Nephron (organoid): ENCODE data around the gene CFAP61.

Experiments used
- H3K27ac Mint-ChIP-seq, 3 experiments: 2 replicates each; pipeline ENCODE4 v1.8.0; 2020; ENCODE audit warnings: mixed read lengths in 3 of 3, mild to moderate bottlenecking in 2 of 3, moderate library complexity in 1 of 3
- H3K27me3 Mint-ChIP-seq: 2 replicates; pipeline ENCODE4 v1.8.0; 2021; ENCODE audit warnings: low read depth, mild to moderate bottlenecking, moderate library complexity, mixed read lengths
- H3K36me3 Mint-ChIP-seq: 2 replicates; pipeline ENCODE4 v1.8.0; 2020; ENCODE audit warnings: low read depth, mixed read lengths
- H3K4me1 Mint-ChIP-seq: 2 replicates; pipeline ENCODE4 v1.8.0; 2020; ENCODE audit warnings: mixed read lengths
- H3K4me3 Mint-ChIP-seq, 3 experiments: 2 replicates each; pipeline ENCODE4 v1.8.0; 2020; ENCODE audit warnings: mild to moderate bottlenecking in 3 of 3, mixed read lengths in 3 of 3, moderate library complexity in 2 of 3
- H3K9me3 Mint-ChIP-seq: 2 replicates; pipeline ENCODE4 v1.8.0; 2020; ENCODE audit warnings: mixed read lengths
- TF ChIP-seq, protein P1 (sequence below), 3 experiments: fragments of 200-600 bp; sonication (generic); IDR thresholded peaks; one replicate each; pipeline ENCODE4 v1.5.0; 2021; ENCODE audit warnings: antibody characterized with exemption in 3 of 3; ENCODE audit not compliant: unreplicated experiment in 3 of 3

CFAP61 gene

DNA sequence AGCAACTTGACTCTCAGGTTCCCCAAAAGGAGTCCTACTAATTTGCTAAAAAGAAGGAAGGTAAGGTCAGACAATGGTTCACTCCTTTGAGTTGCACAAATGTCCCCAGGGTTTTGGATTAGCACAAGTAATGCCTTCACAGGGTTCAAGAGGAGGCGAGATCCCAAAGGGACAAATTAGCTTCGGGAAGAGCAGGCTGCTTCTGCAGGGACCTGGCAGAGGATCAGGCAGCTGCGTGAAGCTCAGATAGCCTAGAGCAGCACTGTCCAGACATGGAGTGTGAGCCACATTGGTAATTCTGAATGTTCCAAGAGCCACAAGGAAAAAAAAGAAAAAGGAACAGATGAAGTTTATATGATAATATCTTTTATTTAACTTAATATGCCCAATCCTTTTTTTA, 115.4 kb downstream of the CFAP61 start:
- Mint-ChIP-seq H3K4me1 (no peaks in the 10 kb centered on the region), H3K36me3 (no peaks in the 10 kb centered on the region), H3K27me3 (peaks cover 8% of the 10 kb centered on the region), H3K9me3 (peaks cover 2% of the 10 kb centered on the region), H3K27ac (no peak overlapping the region), H3K4me3 (no peak overlapping the region)
- TF ChIP-seq, protein P1, sequence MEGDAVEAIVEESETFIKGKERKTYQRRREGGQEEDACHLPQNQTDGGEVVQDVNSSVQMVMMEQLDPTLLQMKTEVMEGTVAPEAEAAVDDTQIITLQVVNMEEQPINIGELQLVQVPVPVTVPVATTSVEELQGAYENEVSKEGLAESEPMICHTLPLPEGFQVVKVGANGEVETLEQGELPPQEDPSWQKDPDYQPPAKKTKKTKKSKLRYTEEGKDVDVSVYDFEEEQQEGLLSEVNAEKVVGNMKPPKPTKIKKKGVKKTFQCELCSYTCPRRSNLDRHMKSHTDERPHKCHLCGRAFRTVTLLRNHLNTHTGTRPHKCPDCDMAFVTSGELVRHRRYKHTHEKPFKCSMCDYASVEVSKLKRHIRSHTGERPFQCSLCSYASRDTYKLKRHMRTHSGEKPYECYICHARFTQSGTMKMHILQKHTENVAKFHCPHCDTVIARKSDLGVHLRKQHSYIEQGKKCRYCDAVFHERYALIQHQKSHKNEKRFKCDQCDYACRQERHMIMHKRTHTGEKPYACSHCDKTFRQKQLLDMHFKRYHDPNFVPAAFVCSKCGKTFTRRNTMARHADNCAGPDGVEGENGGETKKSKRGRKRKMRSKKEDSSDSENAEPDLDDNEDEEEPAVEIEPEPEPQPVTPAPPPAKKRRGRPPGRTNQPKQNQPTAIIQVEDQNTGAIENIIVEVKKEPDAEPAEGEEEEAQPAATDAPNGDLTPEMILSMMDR (IDR thresholded peaks at IDR 0.05; ENCODE audit: unreplicated experiment in 3 of 3) = no peak

DNA sequence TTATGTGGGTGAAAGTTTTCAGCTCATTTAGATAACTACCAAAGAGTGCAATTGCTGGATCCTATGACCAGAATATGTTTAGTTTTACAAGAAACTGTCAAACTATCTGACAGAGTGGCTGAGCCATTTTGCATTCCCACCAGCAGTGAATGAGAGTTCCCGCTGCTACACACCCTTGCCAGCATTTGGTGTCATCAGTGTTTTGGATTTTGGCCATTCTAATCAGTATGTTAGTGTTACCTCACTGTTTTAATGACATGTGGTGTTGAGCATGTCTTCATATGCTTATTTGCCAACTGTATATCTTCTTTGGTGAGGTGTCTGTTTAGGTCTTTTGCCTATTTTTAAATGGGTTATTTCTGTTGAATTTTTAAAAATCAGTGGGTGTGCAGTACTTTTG, 120.9 kb downstream of the CFAP61 start:
- Mint-ChIP-seq H3K4me1 (no peaks in the 10 kb centered on the region), H3K4me3 (no peak overlapping the region), H3K27me3 (peaks cover 8% of the 10 kb centered on the region), H3K9me3 (peaks cover 5% of the 10 kb centered on the region), H3K27ac (no peak overlapping the region), H3K36me3 (no peaks in the 10 kb centered on the region)
- TF ChIP-seq, protein P1 (IDR thresholded peaks at IDR 0.05; ENCODE audit: unreplicated experiment in 3 of 3) = no peak

DNA sequence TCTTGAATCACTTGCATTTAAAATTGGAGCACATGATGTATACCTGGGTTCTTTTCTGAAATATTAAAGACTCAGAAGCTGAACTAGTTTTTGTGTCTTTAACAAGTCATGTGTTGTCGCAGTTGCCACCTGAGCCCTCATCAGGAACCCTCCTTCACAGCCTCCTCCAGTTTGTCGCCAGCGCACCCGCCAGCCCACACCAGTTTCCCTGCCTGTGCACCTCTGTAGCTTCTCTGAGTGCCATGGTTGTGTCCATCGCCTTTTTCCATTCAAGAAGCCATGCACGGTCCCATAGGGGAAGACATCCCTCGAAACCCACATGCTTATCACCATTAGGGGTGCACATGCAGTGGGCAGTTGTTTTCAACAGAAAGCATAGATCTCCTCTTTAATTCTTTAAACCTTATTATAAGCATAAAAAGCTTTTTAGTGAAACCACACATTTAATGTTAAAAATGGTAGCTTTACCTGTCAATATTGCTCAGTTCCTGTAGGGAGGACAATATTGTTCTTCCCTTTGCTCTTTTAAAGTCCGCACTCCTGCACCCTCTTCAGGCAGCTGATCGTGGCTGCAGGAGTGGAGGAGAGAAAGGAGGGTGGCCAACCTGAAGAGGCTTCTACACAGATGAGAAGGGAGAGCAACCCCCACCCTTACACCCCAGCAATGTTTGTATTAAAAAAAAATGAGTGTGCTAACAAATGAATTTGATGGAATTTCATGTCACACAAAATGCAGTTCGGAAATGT, 121.9 kb downstream of the CFAP61 start:
- Mint-ChIP-seq H3K4me3 (no peak overlapping the region), H3K4me1 (no peaks in the 10 kb centered on the region), H3K9me3 (peaks cover 5% of the 10 kb centered on the region), H3K36me3 (no peaks in the 10 kb centered on the region), H3K27ac (no peak overlapping the region), H3K27me3 (peaks cover 8% of the 10 kb centered on the region)
- TF ChIP-seq, protein P1 (IDR thresholded peaks at IDR 0.05; ENCODE audit: unreplicated experiment in 3 of 3) = peak in 1 of 3 experiments; percentile 10

DNA sequence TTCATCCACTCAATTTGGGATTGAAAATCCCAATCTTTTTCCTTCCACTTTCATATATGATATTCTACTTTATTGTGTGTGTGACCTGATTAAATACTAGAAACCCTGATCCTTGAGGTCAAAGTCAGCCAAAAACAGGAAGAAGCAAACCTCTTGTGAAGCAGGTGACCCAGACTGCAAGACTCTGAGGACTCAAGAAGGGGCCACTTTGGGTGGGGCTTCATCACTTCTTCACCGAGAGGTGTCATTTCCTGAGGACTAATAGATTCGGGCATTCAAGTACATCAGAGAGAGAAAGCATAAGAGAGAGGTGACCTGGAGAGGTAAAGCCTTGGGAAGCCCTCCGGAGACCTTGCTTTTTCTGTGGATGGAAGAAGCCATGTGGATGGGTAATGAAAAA, 129.0 kb downstream of the CFAP61 start:
- Mint-ChIP-seq H3K4me3 (no peak overlapping the region), H3K27ac (no peak overlapping the region), H3K4me1 (no peaks in the 10 kb centered on the region), H3K9me3 (peaks cover 6% of the 10 kb centered on the region), H3K36me3 (no peaks in the 10 kb centered on the region), H3K27me3 (peaks cover 13% of the 10 kb centered on the region)
- TF ChIP-seq, protein P1 (IDR thresholded peaks at IDR 0.05; ENCODE audit: unreplicated experiment in 3 of 3) = no peak

DNA sequence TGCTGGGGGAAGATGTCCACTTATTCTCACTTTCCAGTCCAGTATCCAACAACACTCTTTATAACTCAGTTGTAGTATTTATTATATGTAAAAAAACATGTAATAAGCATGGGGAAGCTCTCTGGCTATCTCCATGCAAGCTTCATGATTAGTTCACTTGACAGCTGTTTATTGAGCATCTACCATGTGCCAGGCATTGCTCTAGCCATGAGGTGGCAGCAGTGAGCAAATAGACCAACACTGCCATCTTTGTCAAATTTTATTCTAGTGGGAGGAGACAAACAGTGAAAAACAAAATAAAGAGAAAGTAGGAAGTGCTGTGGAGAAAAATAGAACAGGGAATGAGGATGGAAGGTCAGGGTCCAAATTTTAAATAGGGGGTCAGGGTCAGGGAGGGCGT, 131.8 kb downstream of the CFAP61 start:
- no peaks in the 10 kb centered on the region for H3K36me3 Mint-ChIP-seq

More for the DNA sequence above, 131.8 kb downstream of the CFAP61 start:
- no peaks in the 10 kb centered on the region for H3K4me1 Mint-ChIP-seq
- peaks cover 6% of the 10 kb centered on the region for H3K9me3 Mint-ChIP-seq
- no peak overlapping the region for H3K27ac Mint-ChIP-seq
- no peak overlapping the region for H3K4me3 Mint-ChIP-seq
- H3K27me3 Mint-ChIP-seq = peaks cover 9% of the 10 kb centered on the region
- TF ChIP-seq, protein P1 (IDR thresholded peaks at IDR 0.05; ENCODE audit: unreplicated experiment in 3 of 3) = no peak
